ENCODE results near the gene IL25.

Gene IL25

DNA sequence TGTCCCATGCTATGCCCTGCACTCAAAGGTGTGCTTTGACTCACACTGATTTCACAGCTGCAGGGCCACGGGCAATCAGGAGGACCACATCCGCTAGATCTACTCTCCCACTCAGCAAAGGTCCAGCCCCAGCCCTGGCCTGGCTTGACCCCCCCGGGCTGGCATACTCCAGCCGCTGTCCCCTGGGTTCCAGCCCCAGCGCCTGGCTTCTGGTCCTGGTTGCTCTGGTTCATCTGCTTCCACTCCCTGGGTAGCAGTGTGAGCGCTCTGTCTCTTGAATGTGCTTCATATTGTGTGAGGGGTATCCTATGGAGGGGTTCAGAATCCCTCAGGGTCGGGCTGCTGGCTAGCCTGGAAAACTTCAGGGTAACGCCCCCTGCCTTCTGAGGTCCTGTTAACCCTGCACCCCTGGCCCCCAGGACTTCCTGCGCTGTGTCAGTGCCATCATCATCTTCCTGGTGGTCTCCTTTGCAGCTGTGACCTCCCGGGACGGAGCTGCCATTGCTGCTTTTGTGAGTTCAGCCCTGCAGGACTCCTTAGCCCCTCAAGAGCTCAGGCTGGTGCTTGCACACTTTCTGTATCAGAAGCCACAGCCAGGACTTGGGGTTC, 6.1 kb downstream of the IL25 start:
- no peak overlapping the region for H3K4me3 ChIP-seq (replicated peaks; ENCODE audit: low read depth, low read length)
- TF ChIP-seq, protein P1, sequence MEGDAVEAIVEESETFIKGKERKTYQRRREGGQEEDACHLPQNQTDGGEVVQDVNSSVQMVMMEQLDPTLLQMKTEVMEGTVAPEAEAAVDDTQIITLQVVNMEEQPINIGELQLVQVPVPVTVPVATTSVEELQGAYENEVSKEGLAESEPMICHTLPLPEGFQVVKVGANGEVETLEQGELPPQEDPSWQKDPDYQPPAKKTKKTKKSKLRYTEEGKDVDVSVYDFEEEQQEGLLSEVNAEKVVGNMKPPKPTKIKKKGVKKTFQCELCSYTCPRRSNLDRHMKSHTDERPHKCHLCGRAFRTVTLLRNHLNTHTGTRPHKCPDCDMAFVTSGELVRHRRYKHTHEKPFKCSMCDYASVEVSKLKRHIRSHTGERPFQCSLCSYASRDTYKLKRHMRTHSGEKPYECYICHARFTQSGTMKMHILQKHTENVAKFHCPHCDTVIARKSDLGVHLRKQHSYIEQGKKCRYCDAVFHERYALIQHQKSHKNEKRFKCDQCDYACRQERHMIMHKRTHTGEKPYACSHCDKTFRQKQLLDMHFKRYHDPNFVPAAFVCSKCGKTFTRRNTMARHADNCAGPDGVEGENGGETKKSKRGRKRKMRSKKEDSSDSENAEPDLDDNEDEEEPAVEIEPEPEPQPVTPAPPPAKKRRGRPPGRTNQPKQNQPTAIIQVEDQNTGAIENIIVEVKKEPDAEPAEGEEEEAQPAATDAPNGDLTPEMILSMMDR (IDR thresholded peaks at IDR 0.05; ENCODE audit: insufficient read depth, low read length, poor library complexity, severe bottlenecking), result no peak
- no peak for DNase-seq (ENCODE audit: extremely low read depth, insufficient read length)
- no peaks in the 10 kb centered on the region; the same call in none of the 2 replicates for H3K27me3 ChIP-seq (replicated peaks; ENCODE audit: control insufficient read depth, insufficient read depth, low read length)
- no peaks in the 10 kb centered on the region for H3K36me3 ChIP-seq (ENCODE audit: control insufficient read depth, insufficient read depth, low read length)

DNA sequence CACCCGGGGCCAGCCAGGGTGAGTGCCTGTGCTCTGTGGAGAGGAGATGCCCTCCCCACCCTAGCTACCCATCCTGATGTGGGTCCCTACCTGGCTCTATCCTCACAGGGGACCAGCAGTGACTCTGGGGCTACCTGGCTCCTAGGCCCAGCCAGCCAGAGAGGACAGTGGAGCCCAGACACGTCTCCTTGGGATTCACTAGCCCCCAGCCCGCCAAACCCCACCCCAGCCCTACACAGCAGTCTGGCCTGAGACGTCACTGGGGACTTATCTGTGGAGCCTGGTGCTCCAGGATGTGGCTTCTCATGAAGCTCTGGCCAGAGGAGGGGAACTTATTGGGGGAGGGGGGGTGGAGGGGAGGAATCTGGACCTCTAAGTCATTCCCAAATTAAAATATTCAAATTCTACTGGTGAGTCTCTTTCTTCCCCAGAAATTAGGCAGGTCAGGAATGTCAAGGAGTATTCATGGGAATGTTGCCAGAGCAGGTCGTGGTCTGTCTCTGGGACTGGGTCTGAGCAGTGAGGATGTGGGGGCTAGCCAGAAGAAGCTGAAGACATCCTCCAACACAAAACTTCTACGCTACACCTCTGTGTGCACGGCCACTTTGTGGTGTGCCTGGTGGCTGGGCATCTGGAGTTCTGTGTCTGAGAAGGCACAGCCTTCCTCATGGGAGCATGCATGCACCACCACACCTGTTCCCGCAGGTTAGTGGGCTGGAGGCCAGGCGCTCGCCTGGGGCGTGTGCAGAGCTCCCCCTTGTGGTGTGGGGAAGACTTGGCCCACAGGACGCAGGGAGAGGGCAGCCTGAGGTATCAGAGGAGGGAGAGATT, 7.0 kb downstream of the IL25 start:
- Histone ChIP-seq H3K36me3 (ENCODE audit: control insufficient read depth, insufficient read depth, low read length) (no peaks in the 10 kb centered on the region), H3K4me3 (replicated peaks; ENCODE audit: low read depth, low read length) (no peak overlapping the region), H3K27me3 (replicated peaks; ENCODE audit: control insufficient read depth, insufficient read depth, low read length) (no peaks in the 10 kb centered on the region; the same call in none of the 2 replicates)
- TF ChIP-seq, protein P1 (IDR thresholded peaks at IDR 0.05; ENCODE audit: insufficient read depth, low read length, poor library complexity, severe bottlenecking), result peak; percentile 98
- DNase-seq (ENCODE audit: extremely low read depth, insufficient read length), result peak; percentile 44

DNA sequence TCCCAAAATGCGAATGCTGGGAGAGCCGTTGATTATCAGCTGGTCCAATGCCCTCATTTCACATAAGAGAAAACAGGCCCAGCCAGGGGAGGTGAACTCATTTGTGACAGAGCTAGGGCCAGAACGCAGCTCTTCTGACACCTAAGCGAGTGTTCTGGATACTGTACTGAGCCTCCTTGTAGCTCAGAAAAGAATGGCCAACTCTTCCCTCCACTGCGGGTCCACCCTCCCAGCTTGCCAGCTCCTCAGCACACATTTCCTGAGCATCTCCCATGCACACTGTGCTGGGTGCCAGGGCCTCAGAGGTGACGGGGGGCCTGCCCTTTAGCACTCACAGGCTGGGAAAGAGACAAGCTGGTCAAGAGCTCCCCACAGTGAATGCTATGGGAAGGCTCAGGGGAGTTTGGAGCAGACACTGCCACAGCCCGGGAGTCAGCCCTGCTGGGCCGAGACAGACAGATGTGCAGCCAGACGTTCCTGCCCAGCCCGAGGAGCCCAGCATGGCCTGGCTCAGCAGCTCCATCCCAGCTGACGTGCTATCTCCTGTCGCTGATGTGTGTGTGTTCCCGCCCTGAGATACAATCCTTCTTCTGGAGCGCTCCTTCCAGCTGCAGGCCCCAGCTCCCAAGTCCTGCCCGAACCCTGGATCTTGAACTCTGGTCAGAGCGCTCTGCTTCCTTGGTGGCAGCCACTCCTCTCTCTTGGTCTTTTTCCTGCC, 7.7 kb downstream of the IL25 start:
- Histone ChIP-seq H3K36me3 (ENCODE audit: control insufficient read depth, insufficient read depth, low read length) (no peaks in the 10 kb centered on the region), H3K27me3 (replicated peaks; ENCODE audit: control insufficient read depth, insufficient read depth, low read length) (no peaks in the 10 kb centered on the region; the same call in none of the 2 replicates), H3K4me3 (replicated peaks; ENCODE audit: low read depth, low read length) (no peak overlapping the region)
- TF ChIP-seq, protein P1 (IDR thresholded peaks at IDR 0.05; ENCODE audit: insufficient read depth, low read length, poor library complexity, severe bottlenecking), result no peak
- DNase-seq (ENCODE audit: extremely low read depth, insufficient read length), result no peak

DNA sequence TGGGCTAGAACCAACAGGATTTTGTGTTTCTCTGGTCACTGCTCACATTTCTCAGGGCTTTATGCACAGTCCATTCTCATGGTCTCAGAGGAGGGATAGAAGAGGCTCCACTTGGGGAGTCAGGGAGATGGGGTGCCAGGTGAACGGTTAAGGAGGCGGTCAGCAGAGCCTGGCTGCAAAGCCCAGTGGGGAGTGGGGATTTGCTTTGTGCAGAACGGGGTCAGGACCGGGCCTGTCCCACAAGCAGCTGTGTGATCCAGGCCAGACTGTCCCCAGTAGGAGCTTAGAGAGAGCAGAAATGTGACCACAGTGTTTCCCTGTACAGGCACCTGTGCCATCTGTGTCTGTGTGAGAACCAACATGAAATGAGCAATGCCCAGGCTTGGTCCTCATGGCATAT, 8.4 kb downstream of the IL25 start:
- TF ChIP-seq, protein P1 (IDR thresholded peaks at IDR 0.05; ENCODE audit: insufficient read depth, low read length, poor library complexity, severe bottlenecking), result no peak
- Histone ChIP-seq H3K4me3 (replicated peaks; ENCODE audit: low read depth, low read length) (no peak overlapping the region), H3K36me3 (ENCODE audit: control insufficient read depth, insufficient read depth, low read length) (no peaks in the 10 kb centered on the region), H3K27me3 (replicated peaks; ENCODE audit: control insufficient read depth, insufficient read depth, low read length) (no peaks in the 10 kb centered on the region; the same call in none of the 2 replicates)
- no peak for DNase-seq (ENCODE audit: extremely low read depth, insufficient read length)

DNA sequence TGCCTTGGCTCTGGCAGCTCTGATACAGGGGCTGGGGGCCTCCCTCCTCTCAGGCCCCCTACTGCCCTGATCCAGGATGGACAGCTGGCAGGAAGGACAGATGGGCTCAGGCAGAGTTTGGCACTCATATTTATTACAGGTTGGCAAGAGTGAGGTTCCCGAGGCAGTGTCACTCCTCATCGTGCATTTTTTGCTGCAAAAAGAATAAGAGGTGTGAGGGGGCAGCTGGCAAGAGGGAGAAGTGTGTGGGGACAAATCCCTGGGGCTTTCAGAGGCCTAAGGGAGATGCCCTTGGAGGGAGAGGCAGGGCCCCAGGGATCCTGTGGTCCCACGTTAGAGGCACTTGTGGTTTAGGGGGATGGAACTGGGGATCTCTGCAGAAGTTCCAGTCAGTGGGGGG, 9.3 kb downstream of the IL25 start:
- Histone ChIP-seq H3K27me3 (replicated peaks; ENCODE audit: control insufficient read depth, insufficient read depth, low read length) (no peaks in the 10 kb centered on the region; the same call in none of the 2 replicates), H3K36me3 (ENCODE audit: control insufficient read depth, insufficient read depth, low read length) (no peaks in the 10 kb centered on the region), H3K4me3 (replicated peaks; ENCODE audit: low read depth, low read length) (no peak overlapping the region)
- DNase-seq (ENCODE audit: extremely low read depth, insufficient read length), result no peak
- TF ChIP-seq, protein P1 (IDR thresholded peaks at IDR 0.05; ENCODE audit: insufficient read depth, low read length, poor library complexity, severe bottlenecking), result no peak

All from GM06990 (cell line).